ENCODE results near the gene ALG1. TPM values are rescaled to one million over a fixed set of nuclear protein-coding genes. Genes with fewer than 3 reads are reported as not detected.
"Not testable (repeated sequence)": the region's sequence is repeated elsewhere in the genome, so short reads cannot be mapped to it uniquely, and the experiment has no call there.

ALG1 gene
- polyA plus RNA-seq, 6 donors from 2014 or later: 21.9 to 45.3 (median 27.3) TPM

DNA sequence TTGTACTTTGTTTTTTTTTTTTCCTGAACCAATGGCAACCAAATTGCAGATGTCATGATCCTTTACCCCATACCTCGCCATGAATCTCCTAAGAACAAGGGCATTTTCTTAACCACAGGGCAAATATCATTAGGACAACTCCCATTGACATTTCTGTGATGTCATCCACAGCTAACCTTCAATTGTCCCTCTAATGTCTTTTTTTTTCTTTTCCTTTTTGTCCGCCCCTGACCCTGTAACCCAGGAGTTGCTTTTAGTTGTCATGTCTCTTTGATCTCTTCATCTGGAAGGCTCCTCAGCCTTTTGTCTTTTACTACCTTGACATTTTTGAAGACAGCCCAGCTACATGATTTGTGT is 37.5 kb upstream of the ALG1 start:
- ATAC-seq (ENCODE audit: low read depth in 2 of 2): no peak
- peaks cover 0 to 2% of the 10 kb centered on the region in 2 donors for H3K36me3 Mint-ChIP-seq
- peaks cover 22 to 36% (median 33%) of the 10 kb centered on the region in 3 donors for H3K4me1 Mint-ChIP-seq
- peak overlapping the region; percentile 86 to 96 (median 94) for H3K27ac Mint-ChIP-seq
- DNase-seq: no peak
- no peaks in the 10 kb centered on the region for H3K9me3 Mint-ChIP-seq
- no peaks in the 10 kb centered on the region for H3K27me3 Mint-ChIP-seq
- H3K4me3 Mint-ChIP-seq: peak overlapping the region; percentile 72 to 94 (median 92)

GRCh38 chr16:5035909-5036227 is 35.8 kb upstream of the ALG1 start:
- Mint-ChIP-seq H3K4me3 (peak overlapping the region in 3 of 8 donors; percentile 42 to 94 (median 70)), H3K4me1 (peaks cover 22 to 36% (median 29%) of the 10 kb centered on the region in 3 donors), H3K9me3 (no peaks in the 10 kb centered on the region), H3K27ac (no peak overlapping the region), H3K27me3 (peaks cover 0 to 3% (median 3%) of the 10 kb centered on the region in 3 donors), H3K36me3 (no peaks in the 10 kb centered on the region)
- DNase-seq: no peak
- ATAC-seq (ENCODE audit: low read depth in 2 of 2): no peak

GRCh38 chr16:5036228-5037156 is 35.2 kb upstream of the ALG1 start:
- no peaks in the 10 kb centered on the region for H3K36me3 Mint-ChIP-seq
- H3K4me3 Mint-ChIP-seq: peak overlapping the region in 3 of 8 donors; percentile 6 to 94 (median 54)
- DNase-seq (no peak), ATAC-seq (ENCODE audit: low read depth in 2 of 2) (no peak)
- peaks cover 19 to 34% (median 23%) of the 10 kb centered on the region in 3 donors for H3K4me1 Mint-ChIP-seq
- no peaks in the 10 kb centered on the region for H3K9me3 Mint-ChIP-seq
- H3K27me3 Mint-ChIP-seq: peaks cover 0 to 9% (median 9%) of the 10 kb centered on the region in 3 donors
- no peak overlapping the region for H3K27ac Mint-ChIP-seq

DNA sequence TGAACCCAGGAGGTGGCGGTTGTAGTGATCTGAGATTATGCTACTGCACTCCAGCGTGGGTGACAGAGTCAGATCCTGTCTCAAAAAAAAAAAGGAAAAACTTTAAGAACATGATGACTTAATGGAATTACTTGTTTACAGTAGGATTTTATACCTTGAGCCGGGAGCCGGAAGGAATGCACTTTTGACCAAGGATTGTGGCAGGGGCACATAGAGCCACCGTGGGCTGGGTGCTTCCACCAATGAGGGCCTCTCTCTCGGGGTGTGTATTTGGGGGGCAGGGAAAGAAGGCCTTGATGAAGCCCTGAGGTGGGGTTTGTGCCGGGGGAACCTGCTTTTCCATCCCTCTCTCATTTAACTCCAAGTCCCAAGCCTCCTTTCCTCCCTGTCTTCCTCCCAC is 31.2 kb upstream of the ALG1 start:
- no peaks in the 10 kb centered on the region for H3K9me3 Mint-ChIP-seq
- no peaks in the 10 kb centered on the region for H3K36me3 Mint-ChIP-seq
- peak overlapping the region in 1 of 8 donors; percentile 49 for H3K4me3 Mint-ChIP-seq
- peak overlapping the region in 1 of 6 donors; percentile 10 for H3K27ac Mint-ChIP-seq
- peaks cover 0 to 16% (median 10%) of the 10 kb centered on the region in 3 donors for H3K27me3 Mint-ChIP-seq
- no peak for DNase-seq
- peaks cover 0 to 4% (median 0%) of the 10 kb centered on the region in 3 donors for H3K4me1 Mint-ChIP-seq
- no peak for ATAC-seq (ENCODE audit: low read depth in 2 of 2)

DNA sequence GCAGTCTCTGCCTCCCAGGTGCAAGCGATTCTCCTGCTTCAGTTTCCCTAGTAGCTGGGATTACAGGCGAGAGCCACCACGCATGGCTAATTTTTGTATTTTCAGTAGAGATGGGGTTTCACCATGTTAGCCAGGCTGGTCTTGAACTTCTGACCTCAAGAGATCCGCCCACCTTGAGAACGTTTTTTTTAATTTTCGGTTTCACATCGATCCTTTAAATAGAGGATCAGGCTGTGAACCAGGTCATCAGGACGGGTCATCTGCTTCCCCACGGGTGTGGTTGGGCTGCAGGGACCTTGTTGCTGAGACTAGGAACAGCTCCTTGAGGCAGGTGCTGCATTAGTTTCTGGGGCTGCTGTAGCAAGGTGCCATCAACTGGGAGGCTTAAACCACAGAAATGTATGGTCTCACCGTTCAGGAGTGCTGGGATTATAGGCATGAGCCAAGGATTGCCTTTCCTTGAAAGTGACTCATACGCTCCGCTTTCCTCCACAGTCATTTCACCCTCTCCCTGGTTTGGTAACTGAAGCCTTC is 30.0 kb upstream of the ALG1 start:
- peak overlapping the region in 1 of 6 donors; percentile 10 for H3K27ac Mint-ChIP-seq
- H3K4me3 Mint-ChIP-seq: no peak overlapping the region
- peaks cover 0 to 2% (median 0%) of the 10 kb centered on the region in 7 donors for H3K9me3 Mint-ChIP-seq
- H3K36me3 Mint-ChIP-seq: no peaks in the 10 kb centered on the region
- peaks cover 2 to 20% (median 11%) of the 10 kb centered on the region in 3 donors for H3K27me3 Mint-ChIP-seq
- no peak for DNase-seq
- ATAC-seq (ENCODE audit: low read depth in 2 of 2): no peak
- H3K4me1 Mint-ChIP-seq: peaks cover 0 to 3% (median 2%) of the 10 kb centered on the region in 3 donors

- Mint-ChIP-seq H3K9me3 (peaks cover 0 to 2% (median 0%) of the 10 kb centered on the region in 7 donors), H3K4me3 (no peak overlapping the region), H3K27me3 (peaks cover 4 to 30% (median 15%) of the 10 kb centered on the region in 3 donors), H3K4me1 (peaks cover 0 to 4% (median 0%) of the 10 kb centered on the region in 3 donors), H3K27ac (no peak overlapping the region), H3K36me3 (peaks cover 0 to 6% of the 10 kb centered on the region in 2 donors)
- ATAC-seq (ENCODE audit: low read depth in 2 of 2): no peak
- no peak for DNase-seq
Observed at GRCh38 chr16:5042574-5043171, 29.0 kb upstream of the ALG1 start.

DNA sequence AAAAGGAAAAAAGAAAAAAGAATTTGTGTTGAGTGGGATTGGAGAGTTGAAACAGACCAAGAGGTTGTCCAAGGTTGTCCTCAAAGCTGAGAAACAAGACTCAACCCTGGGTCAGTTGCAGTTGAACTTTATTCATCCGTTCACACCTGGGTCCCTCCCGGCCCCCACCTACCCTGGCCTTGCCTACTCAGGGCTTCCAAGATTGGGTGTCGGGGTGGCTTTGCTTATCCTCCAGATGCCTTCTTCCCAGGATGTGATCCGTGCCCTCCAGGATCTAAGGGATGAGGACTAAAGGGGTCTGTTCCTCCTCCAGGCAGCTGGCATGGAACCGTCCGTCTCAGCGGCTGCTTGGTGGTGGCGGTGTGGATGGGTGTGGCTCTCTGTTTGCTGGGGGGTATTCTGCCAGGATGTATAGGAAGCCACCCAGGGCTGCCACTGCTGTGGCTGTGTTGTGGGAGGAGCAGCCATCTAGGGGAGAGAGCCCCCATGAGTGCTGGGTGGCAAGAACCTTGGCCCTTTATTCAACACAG is 27.6 kb upstream of the ALG1 start:
- Mint-ChIP-seq H3K36me3 (peaks cover 7 to 16% of the 10 kb centered on the region in 2 donors), H3K27ac (no peak overlapping the region), H3K9me3 (peaks cover 3 to 8% (median 6%) of the 10 kb centered on the region in 7 donors), H3K4me1 (peaks cover 0 to 4% (median 0%) of the 10 kb centered on the region in 3 donors), H3K4me3 (no peak overlapping the region), H3K27me3 (peaks cover 4 to 39% (median 15%) of the 10 kb centered on the region in 3 donors)
- DNase-seq (no peak), ATAC-seq (ENCODE audit: low read depth in 2 of 2) (no peak)

GRCh38 chr16:5044581-5044980 is 27.1 kb upstream of the ALG1 start:
- H3K27ac Mint-ChIP-seq; H3K4me3 Mint-ChIP-seq; DNase-seq; ATAC-seq (ENCODE audit: low read depth in 2 of 2); H3K4me1 Mint-ChIP-seq: not testable (repeated sequence)
- Mint-ChIP-seq H3K27me3 (peaks cover 4 to 40% (median 15%) of the 10 kb centered on the region in 3 donors), H3K9me3 (peaks cover 5 to 10% (median 6%) of the 10 kb centered on the region in 7 donors), H3K36me3 (peaks cover 7 to 21% of the 10 kb centered on the region in 2 donors)

- peaks cover 4 to 46% (median 15%) of the 10 kb centered on the region in 3 donors for H3K27me3 Mint-ChIP-seq
Observed at GRCh38 chr16:5045499-5046115, 26.0 kb upstream of the ALG1 start.

DNA sequence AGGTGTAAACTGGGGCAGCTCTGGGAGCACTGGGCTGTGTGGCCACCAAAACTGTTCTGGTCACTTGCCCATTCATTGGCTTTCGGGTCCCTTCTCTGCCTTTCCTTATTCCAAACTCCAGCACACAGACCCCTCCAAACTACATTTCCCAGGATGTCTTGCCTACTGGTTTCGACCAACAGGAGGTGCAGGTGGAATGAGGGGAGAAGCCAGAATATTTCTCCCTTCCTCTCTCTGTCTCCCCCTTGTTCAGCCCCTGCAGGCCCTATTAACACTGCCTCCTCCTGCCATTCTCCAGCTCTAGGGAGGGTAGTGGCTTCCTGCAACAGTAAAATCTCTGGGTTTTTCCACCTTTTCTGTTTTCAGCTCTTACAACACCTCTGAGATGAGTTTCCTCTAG is 24.7 kb upstream of the ALG1 start:
- Mint-ChIP-seq H3K4me3 (no peak overlapping the region), H3K4me1 (peaks cover 0 to 4% (median 0%) of the 10 kb centered on the region in 3 donors), H3K27me3 (peaks cover 4 to 44% (median 5%) of the 10 kb centered on the region in 3 donors), H3K27ac (peak overlapping the region in 1 of 6 donors; percentile 33), H3K36me3 (peaks cover 13 to 30% of the 10 kb centered on the region in 2 donors), H3K9me3 (peaks cover 5 to 29% (median 18%) of the 10 kb centered on the region in 7 donors)
- ATAC-seq (ENCODE audit: low read depth in 2 of 2) (no peak), DNase-seq (no peak)

More at GRCh38 chr16:5045499-5046115, 26.0 kb upstream of the ALG1 start:
- Mint-ChIP-seq H3K36me3 (peaks cover 11 to 26% of the 10 kb centered on the region in 2 donors), H3K4me3 (no peak overlapping the region), H3K9me3 (peaks cover 5 to 20% (median 13%) of the 10 kb centered on the region in 7 donors), H3K4me1 (peaks cover 0 to 4% (median 0%) of the 10 kb centered on the region in 3 donors), H3K27ac (no peak overlapping the region)
- ATAC-seq (ENCODE audit: low read depth in 2 of 2) (no peak), DNase-seq (no peak)

- Mint-ChIP-seq H3K27ac (peak overlapping the region in 1 of 6 donors; percentile 24), H3K36me3 (peaks cover 6 to 8% of the 10 kb centered on the region in 2 donors)
- ATAC-seq (ENCODE audit: low read depth in 2 of 2): no peak
Observed at GRCh38 chr16:5054876-5055865, 16.5 kb upstream of the ALG1 start.

GRCh38 chr16:5056352-5056751 is 15.3 kb upstream of the ALG1 start:
- no peak overlapping the region for H3K27ac Mint-ChIP-seq
- ATAC-seq (ENCODE audit: low read depth in 2 of 2): peak in 1 of 2 donors; percentile 65
- peak; percentile 15 for DNase-seq

More at GRCh38 chr16:5054876-5055865, 16.5 kb upstream of the ALG1 start:
- Mint-ChIP-seq H3K4me3 (no peak overlapping the region), H3K9me3 (peaks cover 0 to 13% (median 8%) of the 10 kb centered on the region in 7 donors), H3K27me3 (peaks cover 0 to 21% (median 8%) of the 10 kb centered on the region in 3 donors), H3K4me1 (no peaks in the 10 kb centered on the region)
- no peak for DNase-seq

More at GRCh38 chr16:5056352-5056751, 15.3 kb upstream of the ALG1 start:
- Mint-ChIP-seq H3K4me1 (no peaks in the 10 kb centered on the region), H3K36me3 (no peaks in the 10 kb centered on the region), H3K4me3 (no peak overlapping the region), H3K9me3 (peaks cover 0 to 2% (median under 1%) of the 10 kb centered on the region in 7 donors), H3K27me3 (peaks cover 0 to 16% (median 8%) of the 10 kb centered on the region in 3 donors)
